Spleen (tissue), 11 donors: ENCODE measurements around the gene CPNE2. TPM values are rescaled to one million over a fixed set of nuclear protein-coding genes. Genes with fewer than 3 reads are reported as not detected.
"Not testable (repeated sequence)": the region's sequence is repeated elsewhere in the genome, so short reads cannot be mapped to it uniquely, and the experiment has no call there.

ENCODE experiments used
- DNase-seq: peaks from one replicate; pipeline ENCODE4 v3.0.0-alpha.2; 2020
- H3K27ac ChIP-seq, 8 donors: fragments of 200-600 bp; sonication (generic) in 7 of 8; 1 replicate in 4 of 8; 2 replicates in 4 of 8; pipeline versions ENCODE4 v1.5.0 to v1.8.0; 2016 to 2021; ENCODE audit warnings: inconsistent platforms in 4 of 8, mild to moderate bottlenecking in 4 of 8, moderate library complexity in 1 of 8
- H3K27me3 ChIP-seq, 7 donors: fragments of 200-600 bp; sonication (generic) in 6 of 7; replicated peaks in 1 of 7; 1 replicate in 4 of 7; 2 replicates in 3 of 7; pipeline versions ENCODE4 v1.5.0 to v1.8.0; 2016 to 2021; ENCODE audit warnings: inconsistent platforms in 3 of 7, mild to moderate bottlenecking in 1 of 7
- H3K36me3 ChIP-seq, 6 donors: fragments of 200-600 bp; sonication (generic) in 5 of 6; 1 replicate in 4 of 6; 2 replicates in 2 of 6; pipeline versions ENCODE4 v1.5.0 to v1.8.0; 2016 to 2021; ENCODE audit warnings: inconsistent platforms in 2 of 6
- H3K4me1 ChIP-seq, 6 donors: fragments of 200-600 bp; sonication (generic) in 5 of 6; 1 replicate in 3 of 6; 2 replicates in 3 of 6; pipeline versions ENCODE4 v1.5.0 to v1.8.0; 2016 to 2021; ENCODE audit warnings: inconsistent platforms in 3 of 6
- H3K4me3 ChIP-seq, 8 donors: fragments of 200-600 bp; sonication (generic) in 7 of 8; 1 replicate in 4 of 8; 2 replicates in 4 of 8; pipeline versions ENCODE4 v1.5.0 to v1.8.0; 2016 to 2021; ENCODE audit warnings: inconsistent platforms in 4 of 8, mild to moderate bottlenecking in 4 of 8, moderate library complexity in 2 of 8
- H3K9me3 ChIP-seq, 8 donors: fragments of 200-600 bp; sonication (generic) in 7 of 8; 1 replicate in 4 of 8; 2 replicates in 4 of 8; pipeline versions ENCODE4 v1.5.0 to v1.8.0; 2016 to 2021; ENCODE audit warnings: inconsistent platforms in 4 of 8
- POLR2A ChIP-seq, 3 donors: fragments of 450-650 bp; IDR thresholded peaks; one replicate each; pipeline ENCODE4 v1.5.1; 2017; ENCODE audit warnings: antibody characterized with exemption in 3 of 3, mild to moderate bottlenecking in 1 of 3
- POLR2AphosphoS5 ChIP-seq, 3 donors: sonication (generic); formaldehyde crosslinking; IDR thresholded peaks; one replicate each; pipeline ENCODE4 v1.5.1; 2017; ENCODE audit warnings: antibody characterized with exemption in 3 of 3
- WGBS, 5 donors: extraction: QIAGEN DNeasy Blood & Tissue Kit in 3 of 5; methylation state at CpG; one replicate each; pipeline versions ENCODE4 v1.1.5 to v1.1.7; 2013 to 2018; 5-methylcytosine and 5-hydroxymethylcytosine counted together
- intact Hi-C: fragments of 100-400 bp; cut with DNase I; formaldehyde crosslinking; loops from one replicate; pipeline ENCODE4 v1.15.0; 2023; ENCODE audit warnings: low total_unique reads
- polyA plus RNA-seq, 3 donors: library from polyadenylated mRNA; stranded (reverse); fragments of 200-250 nt; gene quantifications; one replicate each; pipeline ENCODE4 v1.2.1, GENCODE V29; 2013
- total RNA-seq, 7 donors: library from RNA; depleted of rRNA in 3 of 7; stranded (reverse); fragments of >200 nt in 3 of 7; fragmentation: NEBNext Ultra II Directional in 4 of 7; extraction: Animal tissue kit (Norgen Biotek cat#: 25700) in 4 of 7; gene quantifications; one replicate each; pipeline versions ENCODE4 v1.1.0 to v1.2.1, GENCODE V29; 2016 to 2021
- TF ChIP-seq, protein P1 (sequence below), 11 experiments: fragments of 200-600 bp in 7 of 11; fragments of 450-650 bp in 4 of 11; sonication (generic) in 4 of 11; IDR thresholded peaks in 8 of 11; conservative IDR thresholded peaks in 3 of 11; 1 replicate in 7 of 11; 2 replicates in 4 of 11; pipeline versions ENCODE4 v1.4.0 to v1.8.0; 2016 to 2021; ENCODE audit warnings: antibody characterized with exemption in 11 of 11, inconsistent platforms in 4 of 11, mild to moderate bottlenecking in 1 of 11
- donor health status: healthy with polysubstance abuse.
- donor health status: DM: no; HTN: no; CAD: no; lungs with moderate emphysema.
- donor health status: DM: no; HTN: no; CAD: no.
- donor health status: Bipolar disorder and iron deficiency.
- donor health status: healthy.
- donor health status: DM: no; HTN: no; CAD: no.
- donor health status: DM: yes; HTN: yes; CAD: no.

The CPNE2 gene
- total and polyA plus RNA-seq, 10 donors = 13.3 to 46.5 (median 31.8) TPM

DNA sequence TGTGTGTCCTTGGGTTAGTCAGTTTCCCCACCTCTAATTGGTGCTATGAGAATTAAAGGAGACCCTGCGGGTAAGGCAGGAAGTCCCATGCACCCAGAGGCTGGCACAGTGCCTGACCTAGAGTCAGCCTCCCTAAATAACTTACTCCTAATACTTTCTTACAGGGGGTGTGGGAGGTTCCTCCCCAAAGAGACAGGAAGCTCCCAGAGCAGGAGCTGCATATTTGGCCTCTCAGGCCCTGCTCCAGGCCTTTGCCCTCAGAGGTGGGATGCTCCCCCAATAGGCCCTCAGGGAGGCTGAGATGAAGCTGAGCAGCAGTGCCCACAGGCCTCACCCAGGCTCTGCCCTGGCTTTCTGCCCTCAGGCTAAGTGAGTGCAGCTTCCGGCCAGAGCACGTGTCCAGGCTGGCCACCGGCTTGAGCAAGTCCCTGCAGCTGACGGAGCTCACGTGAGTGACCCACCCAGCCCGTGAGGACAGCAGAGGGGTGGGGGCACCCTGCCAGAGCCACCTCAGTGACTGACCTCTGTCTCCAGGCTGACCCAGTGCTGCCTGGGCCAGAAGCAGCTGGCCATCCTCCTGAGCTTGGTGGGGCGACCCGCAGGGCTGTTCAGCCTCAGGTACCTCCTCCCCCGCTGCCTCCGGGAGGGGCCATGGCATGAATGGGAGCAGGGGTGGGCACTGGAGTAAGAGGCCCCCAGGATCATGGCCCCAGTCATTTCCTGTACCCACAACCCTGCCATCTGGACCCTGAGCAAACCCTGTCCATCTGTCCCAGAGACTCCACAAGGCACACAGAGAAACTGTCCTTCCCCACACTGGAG, 31.1 kb upstream of the CPNE2 start:
- intact Hi-C loops = no loop called here
- H3K36me3 ChIP-seq = peaks cover 3 to 99% (median 60%) of the 10 kb centered on the region in 6 donors
- H3K27me3 ChIP-seq = no peaks in the 10 kb centered on the region
- TF ChIP-seq, protein P1, sequence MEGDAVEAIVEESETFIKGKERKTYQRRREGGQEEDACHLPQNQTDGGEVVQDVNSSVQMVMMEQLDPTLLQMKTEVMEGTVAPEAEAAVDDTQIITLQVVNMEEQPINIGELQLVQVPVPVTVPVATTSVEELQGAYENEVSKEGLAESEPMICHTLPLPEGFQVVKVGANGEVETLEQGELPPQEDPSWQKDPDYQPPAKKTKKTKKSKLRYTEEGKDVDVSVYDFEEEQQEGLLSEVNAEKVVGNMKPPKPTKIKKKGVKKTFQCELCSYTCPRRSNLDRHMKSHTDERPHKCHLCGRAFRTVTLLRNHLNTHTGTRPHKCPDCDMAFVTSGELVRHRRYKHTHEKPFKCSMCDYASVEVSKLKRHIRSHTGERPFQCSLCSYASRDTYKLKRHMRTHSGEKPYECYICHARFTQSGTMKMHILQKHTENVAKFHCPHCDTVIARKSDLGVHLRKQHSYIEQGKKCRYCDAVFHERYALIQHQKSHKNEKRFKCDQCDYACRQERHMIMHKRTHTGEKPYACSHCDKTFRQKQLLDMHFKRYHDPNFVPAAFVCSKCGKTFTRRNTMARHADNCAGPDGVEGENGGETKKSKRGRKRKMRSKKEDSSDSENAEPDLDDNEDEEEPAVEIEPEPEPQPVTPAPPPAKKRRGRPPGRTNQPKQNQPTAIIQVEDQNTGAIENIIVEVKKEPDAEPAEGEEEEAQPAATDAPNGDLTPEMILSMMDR (IDR thresholded peaks at IDR 0.05 in 8 of 11, conservative IDR thresholded peaks at IDR 0.05 in 3 of 11) = no peak
- TF ChIP-seq POLR2AphosphoS5 (IDR thresholded peaks at IDR 0.05) = peak; percentile 73 to 88 (median 81)
- H3K4me1 ChIP-seq = peaks cover 4 to 51% (median 15%) of the 10 kb centered on the region in 6 donors
- no peak overlapping the region for H3K4me3 ChIP-seq
- peak overlapping the region; percentile 17 to 86 (median 69) for H3K27ac ChIP-seq
- no peaks in the 10 kb centered on the region for H3K9me3 ChIP-seq
- WGBS, 5 donors = 39 to 77% (median 64%) methylated on average over 5 to 11 of the region's 11 CpGs
- peak; percentile 87 for DNase-seq

DNA sequence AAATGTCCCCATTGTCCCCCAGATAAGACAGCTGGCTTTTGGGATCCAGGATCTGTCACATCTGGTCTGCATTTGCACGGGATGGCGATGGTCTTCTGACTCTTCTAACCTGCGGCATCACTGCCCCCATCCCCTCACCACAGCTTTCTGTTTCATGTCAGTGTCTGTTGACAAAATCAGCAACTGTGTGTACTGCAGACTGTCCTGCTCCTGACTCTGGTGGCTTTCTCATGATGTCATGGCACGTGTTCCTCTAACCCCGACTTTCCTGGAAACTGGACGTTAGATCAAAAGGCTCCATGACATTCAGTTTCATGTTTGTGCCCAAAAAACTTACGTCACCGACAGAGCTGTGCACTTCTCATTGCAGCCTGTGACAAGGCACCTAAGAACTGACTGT, 30.1 kb upstream of the CPNE2 start:
- H3K27ac ChIP-seq = peak overlapping the region; percentile 23 to 86 (median 69)
- peaks cover 2 to 99% (median 59%) of the 10 kb centered on the region in 6 donors for H3K36me3 ChIP-seq
- TF ChIP-seq POLR2A (IDR thresholded peaks at IDR 0.05) = no peak
- peak in 1 of 3 donors; percentile 61 for TF ChIP-seq POLR2AphosphoS5 (IDR thresholded peaks at IDR 0.05)
- 60 to 84% (median 80%) methylated on average over 8 of the region's 8 CpGs for WGBS, 5 donors
- DNase-seq = no peak
- intact Hi-C loops = no loop called here
- no peak overlapping the region for H3K4me3 ChIP-seq
- peaks cover 4 to 62% (median 19%) of the 10 kb centered on the region in 6 donors for H3K4me1 ChIP-seq
- H3K27me3 ChIP-seq = no peaks in the 10 kb centered on the region
- no peaks in the 10 kb centered on the region for H3K9me3 ChIP-seq

DNA sequence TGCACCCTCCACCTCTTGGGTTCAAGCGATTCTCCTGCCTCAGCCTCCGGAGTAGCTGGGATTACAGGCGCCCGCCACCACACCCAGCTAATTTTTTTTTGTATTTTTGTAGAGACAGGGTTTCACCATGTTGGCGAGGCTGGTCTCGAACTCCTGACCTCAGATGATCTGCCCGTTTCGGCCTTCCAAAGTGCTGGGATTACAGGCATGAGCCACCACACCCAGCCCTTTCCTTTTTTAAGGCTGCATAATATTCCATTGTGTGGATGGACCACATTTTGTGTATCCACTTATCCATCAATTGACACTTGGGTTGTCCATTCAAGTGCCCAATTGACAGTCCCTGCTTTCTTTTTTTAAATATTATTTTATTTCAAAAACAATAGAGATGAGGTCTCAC, 29.2 kb upstream of the CPNE2 start:
- H3K9me3 ChIP-seq, intact Hi-C loops, H3K27me3 ChIP-seq, H3K4me3 ChIP-seq, DNase-seq: not testable (repeated sequence)
- peaks cover 4 to 64% (median 19%) of the 10 kb centered on the region in 6 donors for H3K4me1 ChIP-seq
- peak overlapping the region in 4 of 8 donors; percentile 70 to 86 (median 80) for H3K27ac ChIP-seq
- 86 to 98% (median 93%) methylated on average over 8 of the region's 8 CpGs for WGBS, 5 donors
- H3K36me3 ChIP-seq = peaks cover 0 to 99% (median 59%) of the 10 kb centered on the region in 6 donors

DNA sequence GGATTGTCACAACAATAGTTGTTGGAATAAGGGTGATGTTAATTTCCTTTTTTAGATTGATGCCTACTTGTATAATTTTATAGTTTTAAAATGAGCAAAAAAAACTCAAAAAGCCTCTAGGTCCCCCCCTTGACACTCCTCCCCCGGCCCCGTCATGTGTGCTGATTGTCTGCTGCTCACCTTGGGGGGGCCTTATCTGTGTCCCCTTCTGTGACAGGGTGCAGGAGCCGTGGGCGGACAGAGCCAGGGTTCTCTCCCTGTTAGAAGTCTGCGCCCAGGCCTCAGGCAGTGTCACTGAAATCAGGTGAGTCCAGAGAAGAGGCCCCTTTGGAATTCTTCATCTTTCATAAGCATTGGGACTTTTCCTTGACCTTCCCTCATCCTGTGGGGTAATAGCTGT, 27.4 kb upstream of the CPNE2 start:
- Histone ChIP-seq H3K27me3 (no peaks in the 10 kb centered on the region), H3K27ac (no peak overlapping the region), H3K9me3 (no peaks in the 10 kb centered on the region), H3K36me3 (peaks cover 0 to 99% (median 48%) of the 10 kb centered on the region in 6 donors), H3K4me1 (peaks cover 4 to 61% (median 19%) of the 10 kb centered on the region in 6 donors), H3K4me3 (no peak overlapping the region)
- intact Hi-C loops = no loop called here
- WGBS, 5 donors = 79 to 95% (median 95%) methylated on average over 5 of the region's 5 CpGs
- no peak for DNase-seq
- no peak for TF ChIP-seq POLR2AphosphoS5 (IDR thresholded peaks at IDR 0.05)
- TF ChIP-seq POLR2A (IDR thresholded peaks at IDR 0.05) = no peak
- TF ChIP-seq, protein P1 (IDR thresholded peaks at IDR 0.05 in 8 of 11, conservative IDR thresholded peaks at IDR 0.05 in 3 of 11) = no peak

DNA sequence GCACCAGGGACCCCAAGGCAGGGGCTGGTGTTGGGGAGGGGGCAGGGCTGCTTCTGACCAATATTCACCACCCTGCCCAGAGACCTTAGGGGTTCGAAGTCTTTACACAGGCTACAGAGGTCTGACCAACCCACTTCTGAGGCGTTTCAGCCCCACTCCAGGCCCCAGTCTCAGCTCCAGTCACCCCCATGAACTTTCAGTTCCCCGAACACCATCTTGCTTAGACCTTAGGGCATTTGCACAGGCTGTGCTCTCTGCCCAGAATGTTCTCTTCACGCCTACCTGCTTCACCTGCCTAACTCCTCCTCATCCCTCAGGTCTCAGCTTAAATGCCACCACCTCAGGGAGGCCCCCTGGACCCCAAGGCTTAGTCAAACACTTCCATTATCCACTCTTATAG, 25.8 kb upstream of the CPNE2 start:
- Histone ChIP-seq H3K27me3 (no peaks in the 10 kb centered on the region), H3K4me3 (no peak overlapping the region), H3K27ac (peak overlapping the region in 1 of 8 donors; percentile 11), H3K36me3 (peaks cover 0 to 95% (median 39%) of the 10 kb centered on the region in 6 donors), H3K9me3 (no peaks in the 10 kb centered on the region), H3K4me1 (peaks cover 0 to 51% (median 8%) of the 10 kb centered on the region in 6 donors)
- intact Hi-C loops = no loop called here
- WGBS, 5 donors = 71 to 79% (median 74%) methylated on average over 3 to 4 of the region's 4 CpGs
- TF ChIP-seq, protein P1 (IDR thresholded peaks at IDR 0.05 in 8 of 11, conservative IDR thresholded peaks at IDR 0.05 in 3 of 11) = no peak
- TF ChIP-seq POLR2AphosphoS5 (IDR thresholded peaks at IDR 0.05) (peak in 1 of 3 donors; percentile 3), POLR2A (IDR thresholded peaks at IDR 0.05) (no peak)
- no peak for DNase-seq
